ENCODE measurements around the gene ANOS1.

ANOS1 gene

DNA sequence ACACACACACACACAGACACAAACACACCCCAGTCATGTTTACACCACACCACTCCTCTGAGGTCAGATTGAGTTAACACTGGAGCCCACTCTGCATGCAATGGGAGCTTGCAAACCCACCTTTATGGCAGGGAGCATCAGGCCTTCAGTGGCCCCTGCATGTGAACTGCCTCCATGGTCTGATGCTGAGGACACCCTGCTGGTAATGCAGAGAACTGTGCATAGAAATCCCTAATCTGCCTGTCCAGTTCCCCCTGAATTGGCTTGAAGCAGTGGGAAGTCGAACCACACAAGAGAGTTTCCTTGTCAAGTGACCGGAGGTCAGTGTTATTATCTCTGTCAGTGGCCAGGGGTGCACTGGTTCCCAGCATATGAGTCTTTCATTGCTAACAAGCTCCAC lies 59.8 kb downstream of the ANOS1 start:
- Histone ChIP-seq H3K27me3 (ENCODE audit: insufficient read depth, low read length, poor library complexity) (no peaks in the 10 kb centered on the region), H3K4me1 (ENCODE audit: insufficient read depth, low read length) (no peaks in the 10 kb centered on the region), H3K36me3 (ENCODE audit: insufficient read depth, low read length) (no peaks in the 10 kb centered on the region), H3K27ac (ENCODE audit: low read length) (no peak overlapping the region), H3K4me3 (ENCODE audit: low read depth in 1 of 2, low read length in 2 of 2) (no peak overlapping the region), H4K20me1 (ENCODE audit: insufficient read depth, low read length) (no peaks in the 10 kb centered on the region), H3K9ac (ENCODE audit: low read depth, low read length) (no peak overlapping the region), H3K4me2 (ENCODE audit: insufficient read depth, low read length) (no peak overlapping the region), H3K9me3 (ENCODE audit: insufficient read depth, low read length, severe bottlenecking) (no peaks in the 10 kb centered on the region), H3K79me2 (ENCODE audit: insufficient read depth, low read length) (no peaks in the 10 kb centered on the region), H2AFZ (ENCODE audit: low read depth, low read length) (no peak overlapping the region)
- ATAC-seq (ENCODE audit: insufficient read depth, low read depth) (no peak), DNase-seq (no peak)
- TF ChIP-seq EZH2 (IDR thresholded peaks at IDR 0.05; ENCODE audit: borderline replicate concordance, low read depth, low read length, severe bottlenecking) = no peak
- no peak for TF ChIP-seq CTCF (IDR thresholded peaks at IDR 0.05; ENCODE audit: borderline replicate concordance, extremely low read depth, low read length, poor library complexity, severe bottlenecking)

DNA sequence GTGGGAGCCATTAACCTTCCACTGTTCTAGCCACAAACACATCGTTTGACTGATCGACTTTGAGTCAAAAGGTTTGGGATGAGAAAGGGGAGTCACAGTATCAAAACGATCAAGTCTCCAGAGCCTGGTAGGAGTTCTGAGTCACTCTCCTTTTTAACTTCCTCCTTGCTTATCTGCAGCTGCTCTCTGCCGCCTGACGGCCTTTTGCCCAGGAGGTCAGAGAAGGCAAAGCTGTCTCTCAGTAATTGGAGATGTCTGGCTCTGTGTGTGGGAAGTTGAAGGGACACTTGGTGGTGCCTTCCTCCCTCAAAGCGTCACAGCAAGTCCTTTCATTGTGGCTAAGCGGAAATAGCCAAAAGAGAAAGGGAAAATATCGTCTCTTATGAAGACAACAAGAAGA lies 63.1 kb downstream of the ANOS1 start:
- H3K4me2 ChIP-seq (ENCODE audit: insufficient read depth, low read length) = no peak overlapping the region
- no peaks in the 10 kb centered on the region for H3K79me2 ChIP-seq (ENCODE audit: insufficient read depth, low read length)
- H3K9ac ChIP-seq (ENCODE audit: low read depth, low read length) = no peak overlapping the region
- no peaks in the 10 kb centered on the region for H4K20me1 ChIP-seq (ENCODE audit: insufficient read depth, low read length)
- no peak for ATAC-seq (ENCODE audit: insufficient read depth, low read depth)
- no peak overlapping the region for H3K27ac ChIP-seq (ENCODE audit: low read length)
- H3K36me3 ChIP-seq (ENCODE audit: insufficient read depth, low read length) = no peaks in the 10 kb centered on the region
- H3K4me3 ChIP-seq (ENCODE audit: low read depth in 1 of 2, low read length in 2 of 2) = no peak overlapping the region
- no peak for DNase-seq
- no peaks in the 10 kb centered on the region for H3K9me3 ChIP-seq (ENCODE audit: insufficient read depth, low read length, severe bottlenecking)
- no peak overlapping the region for H2AFZ ChIP-seq (ENCODE audit: low read depth, low read length)
- H3K27me3 ChIP-seq (ENCODE audit: insufficient read depth, low read length, poor library complexity) = no peaks in the 10 kb centered on the region
- TF ChIP-seq CTCF (IDR thresholded peaks at IDR 0.05; ENCODE audit: borderline replicate concordance, extremely low read depth, low read length, poor library complexity, severe bottlenecking) (no peak), EZH2 (IDR thresholded peaks at IDR 0.05; ENCODE audit: borderline replicate concordance, low read depth, low read length, severe bottlenecking) (no peak)
- no peaks in the 10 kb centered on the region for H3K4me1 ChIP-seq (ENCODE audit: insufficient read depth, low read length)

DNA sequence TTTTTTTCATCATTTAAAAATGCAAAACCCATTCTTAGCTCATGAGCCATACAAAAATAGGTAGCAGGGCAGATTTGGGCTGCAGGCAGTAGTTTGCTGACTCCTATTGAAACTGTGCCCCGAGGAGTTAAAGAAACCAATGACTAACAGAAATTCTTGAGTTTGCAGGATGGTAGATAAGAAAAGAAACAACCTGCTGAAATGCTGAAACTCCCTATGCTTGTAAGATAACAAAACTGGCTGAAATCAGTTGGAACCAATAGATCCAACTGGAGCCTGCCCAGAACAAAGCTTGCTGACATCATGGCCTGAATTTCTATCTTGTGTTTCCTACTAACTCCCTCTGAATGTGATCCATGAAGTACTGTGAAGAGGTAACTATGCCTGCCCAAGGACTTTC lies 68.6 kb downstream of the ANOS1 start:
- Histone ChIP-seq H2AFZ (ENCODE audit: low read depth, low read length) (no peak overlapping the region), H3K9ac (ENCODE audit: low read depth, low read length) (no peak overlapping the region), H3K4me2 (ENCODE audit: insufficient read depth, low read length) (no peak overlapping the region), H3K27me3 (ENCODE audit: insufficient read depth, low read length, poor library complexity) (no peaks in the 10 kb centered on the region), H3K36me3 (ENCODE audit: insufficient read depth, low read length) (no peaks in the 10 kb centered on the region), H4K20me1 (ENCODE audit: insufficient read depth, low read length) (no peaks in the 10 kb centered on the region), H3K79me2 (ENCODE audit: insufficient read depth, low read length) (no peaks in the 10 kb centered on the region), H3K4me1 (ENCODE audit: insufficient read depth, low read length) (no peaks in the 10 kb centered on the region), H3K4me3 (ENCODE audit: low read depth in 1 of 2, low read length in 2 of 2) (no peak overlapping the region), H3K9me3 (ENCODE audit: insufficient read depth, low read length, severe bottlenecking) (no peaks in the 10 kb centered on the region), H3K27ac (ENCODE audit: low read length) (no peak overlapping the region)
- ATAC-seq (ENCODE audit: insufficient read depth, low read depth) (no peak), DNase-seq (no peak)
- TF ChIP-seq CTCF (IDR thresholded peaks at IDR 0.05; ENCODE audit: borderline replicate concordance, extremely low read depth, low read length, poor library complexity, severe bottlenecking) (no peak), EZH2 (IDR thresholded peaks at IDR 0.05; ENCODE audit: borderline replicate concordance, low read depth, low read length, severe bottlenecking) (no peak)

DNA sequence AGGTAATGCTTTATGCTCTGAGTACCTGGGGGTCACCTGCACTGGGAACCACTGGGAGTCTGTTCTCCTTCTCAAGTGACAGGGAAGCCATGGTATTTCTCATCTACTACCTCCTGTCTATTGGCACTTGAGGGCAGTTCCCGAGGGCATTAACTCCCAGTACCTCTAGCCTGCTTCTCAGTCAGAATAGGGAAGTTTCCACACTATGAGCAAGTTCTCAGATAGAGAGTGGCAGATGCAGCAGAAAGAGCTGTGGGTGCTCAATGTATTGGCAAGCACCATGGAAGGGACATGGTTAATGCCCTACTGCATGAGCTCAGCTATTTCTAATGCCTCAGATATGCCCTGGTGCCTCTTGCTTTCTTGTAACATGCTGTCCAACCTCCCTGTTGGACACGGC lies 74.1 kb downstream of the ANOS1 start:
- H2AFZ ChIP-seq (ENCODE audit: low read depth, low read length) = no peak overlapping the region
- DNase-seq (no peak), ATAC-seq (ENCODE audit: insufficient read depth, low read depth) (no peak)
- no peak overlapping the region for H3K4me2 ChIP-seq (ENCODE audit: insufficient read depth, low read length)
- H3K27ac ChIP-seq (ENCODE audit: low read length) = no peak overlapping the region
- TF ChIP-seq CTCF (IDR thresholded peaks at IDR 0.05; ENCODE audit: borderline replicate concordance, extremely low read depth, low read length, poor library complexity, severe bottlenecking) (no peak), EZH2 (IDR thresholded peaks at IDR 0.05; ENCODE audit: borderline replicate concordance, low read depth, low read length, severe bottlenecking) (no peak)
- H3K9me3 ChIP-seq (ENCODE audit: insufficient read depth, low read length, severe bottlenecking) = no peaks in the 10 kb centered on the region
- no peaks in the 10 kb centered on the region for H4K20me1 ChIP-seq (ENCODE audit: insufficient read depth, low read length)
- no peaks in the 10 kb centered on the region for H3K4me1 ChIP-seq (ENCODE audit: insufficient read depth, low read length)
- no peaks in the 10 kb centered on the region for H3K36me3 ChIP-seq (ENCODE audit: insufficient read depth, low read length)
- no peaks in the 10 kb centered on the region for H3K27me3 ChIP-seq (ENCODE audit: insufficient read depth, low read length, poor library complexity)
- H3K4me3 ChIP-seq (ENCODE audit: low read depth in 1 of 2, low read length in 2 of 2) = no peak overlapping the region
- no peaks in the 10 kb centered on the region for H3K79me2 ChIP-seq (ENCODE audit: insufficient read depth, low read length)
- H3K9ac ChIP-seq (ENCODE audit: low read depth, low read length) = no peak overlapping the region

Measured in DND-41 (cell line).